Endothelial cell (in vitro differentiated cells): Measurements from ENCODE around the gene SH3TC1. TPM values are rescaled to one million over a fixed set of nuclear protein-coding genes. Genes with fewer than 3 reads are reported as not detected.

ENCODE experiments used
- DNase-seq: peaks from one replicate; pipeline ENCODE4 v3.0.0; 2021; ENCODE audit warnings: low spot score
- H3K27ac Mint-ChIP-seq: one replicate; pipeline ENCODE4 v1.8.0; 2021; ENCODE audit warnings: mixed read lengths, inconsistent platforms; ENCODE audit not compliant: unreplicated experiment
- H3K27me3 Mint-ChIP-seq: one replicate; pipeline ENCODE4 v1.8.0; 2021; ENCODE audit warnings: mild to moderate bottlenecking, moderate library complexity, mixed read lengths, inconsistent platforms; ENCODE audit not compliant: unreplicated experiment
- H3K36me3 Mint-ChIP-seq: one replicate; pipeline ENCODE4 v1.8.0; 2021; ENCODE audit warnings: mild to moderate bottlenecking, low read depth, mixed read lengths, inconsistent platforms; ENCODE audit not compliant: unreplicated experiment
- H3K4me1 Mint-ChIP-seq: one replicate; pipeline ENCODE4 v1.8.0; 2021; ENCODE audit warnings: mild to moderate bottlenecking, mixed read lengths, inconsistent platforms; ENCODE audit not compliant: unreplicated experiment
- H3K4me3 Mint-ChIP-seq: one replicate; pipeline ENCODE4 v1.8.0; 2021; ENCODE audit warnings: mild to moderate bottlenecking, mixed read lengths, inconsistent platforms; ENCODE audit not compliant: unreplicated experiment
- H3K9me3 Mint-ChIP-seq: one replicate; pipeline ENCODE4 v1.8.0; 2021; ENCODE audit warnings: mixed read lengths, inconsistent platforms; ENCODE audit not compliant: unreplicated experiment
- total RNA-seq: library from RNA; stranded (reverse); fragmentation: NEBNext Ultra II Directional; extraction: Animal tissue kit (Norgen Biotek cat#: 25700); gene quantifications from one replicate; pipeline ENCODE4 v1.2.1, GENCODE V29; 2021; ENCODE audit not compliant: unreplicated experiment
- TF ChIP-seq, protein P1 (sequence below): fragments of 200-600 bp; sonication (generic); IDR thresholded peaks from one replicate; pipeline ENCODE4 v1.5.0; 2021; ENCODE audit warnings: antibody characterized with exemption; ENCODE audit not compliant: unreplicated experiment

Gene SH3TC1
- total RNA-seq, 1 donor from 2014 or later, result 114 TPM

DNA sequence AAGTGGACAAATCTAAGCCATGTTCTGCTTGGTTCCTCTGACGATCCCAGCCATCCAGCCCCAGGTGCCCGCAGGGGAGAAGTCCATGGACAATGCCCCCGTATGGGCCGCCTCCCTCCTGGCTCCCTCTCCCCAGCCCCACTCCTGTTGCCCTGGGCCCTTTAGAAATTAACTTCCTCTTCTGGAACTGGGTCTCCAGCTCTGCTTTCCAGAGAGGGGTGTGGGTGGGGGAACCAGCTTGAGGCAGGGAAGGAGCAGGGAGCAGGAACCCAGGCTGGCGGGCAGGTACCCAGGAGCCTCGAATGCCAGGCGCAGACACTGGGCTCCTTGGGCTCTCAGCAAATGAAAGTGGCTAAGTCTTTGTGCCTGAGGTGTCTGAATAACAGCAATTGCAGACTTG, 27.8 kb upstream of the SH3TC1 start:
- TF ChIP-seq, protein P1, sequence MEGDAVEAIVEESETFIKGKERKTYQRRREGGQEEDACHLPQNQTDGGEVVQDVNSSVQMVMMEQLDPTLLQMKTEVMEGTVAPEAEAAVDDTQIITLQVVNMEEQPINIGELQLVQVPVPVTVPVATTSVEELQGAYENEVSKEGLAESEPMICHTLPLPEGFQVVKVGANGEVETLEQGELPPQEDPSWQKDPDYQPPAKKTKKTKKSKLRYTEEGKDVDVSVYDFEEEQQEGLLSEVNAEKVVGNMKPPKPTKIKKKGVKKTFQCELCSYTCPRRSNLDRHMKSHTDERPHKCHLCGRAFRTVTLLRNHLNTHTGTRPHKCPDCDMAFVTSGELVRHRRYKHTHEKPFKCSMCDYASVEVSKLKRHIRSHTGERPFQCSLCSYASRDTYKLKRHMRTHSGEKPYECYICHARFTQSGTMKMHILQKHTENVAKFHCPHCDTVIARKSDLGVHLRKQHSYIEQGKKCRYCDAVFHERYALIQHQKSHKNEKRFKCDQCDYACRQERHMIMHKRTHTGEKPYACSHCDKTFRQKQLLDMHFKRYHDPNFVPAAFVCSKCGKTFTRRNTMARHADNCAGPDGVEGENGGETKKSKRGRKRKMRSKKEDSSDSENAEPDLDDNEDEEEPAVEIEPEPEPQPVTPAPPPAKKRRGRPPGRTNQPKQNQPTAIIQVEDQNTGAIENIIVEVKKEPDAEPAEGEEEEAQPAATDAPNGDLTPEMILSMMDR, result no peak
- no peak overlapping the region for H3K4me3 Mint-ChIP-seq
- H3K27me3 Mint-ChIP-seq, result peaks cover 9% of the 10 kb centered on the region
- no peak for DNase-seq
- no peak overlapping the region for H3K27ac Mint-ChIP-seq
- no peaks in the 10 kb centered on the region for H3K9me3 Mint-ChIP-seq
- peaks cover 3% of the 10 kb centered on the region for H3K4me1 Mint-ChIP-seq
- H3K36me3 Mint-ChIP-seq, result no peaks in the 10 kb centered on the region

- Mint-ChIP-seq H3K4me3 (no peak overlapping the region), H3K36me3 (no peaks in the 10 kb centered on the region), H3K4me1 (peaks cover 3% of the 10 kb centered on the region), H3K27me3 (peaks cover 1% of the 10 kb centered on the region), H3K27ac (no peak overlapping the region), H3K9me3 (no peaks in the 10 kb centered on the region)
- no peak for DNase-seq
- TF ChIP-seq, protein P1, result no peak
These were observed 26.8 kb upstream of the SH3TC1 start for GRCh38 chr4:8171984-8172924.

DNA sequence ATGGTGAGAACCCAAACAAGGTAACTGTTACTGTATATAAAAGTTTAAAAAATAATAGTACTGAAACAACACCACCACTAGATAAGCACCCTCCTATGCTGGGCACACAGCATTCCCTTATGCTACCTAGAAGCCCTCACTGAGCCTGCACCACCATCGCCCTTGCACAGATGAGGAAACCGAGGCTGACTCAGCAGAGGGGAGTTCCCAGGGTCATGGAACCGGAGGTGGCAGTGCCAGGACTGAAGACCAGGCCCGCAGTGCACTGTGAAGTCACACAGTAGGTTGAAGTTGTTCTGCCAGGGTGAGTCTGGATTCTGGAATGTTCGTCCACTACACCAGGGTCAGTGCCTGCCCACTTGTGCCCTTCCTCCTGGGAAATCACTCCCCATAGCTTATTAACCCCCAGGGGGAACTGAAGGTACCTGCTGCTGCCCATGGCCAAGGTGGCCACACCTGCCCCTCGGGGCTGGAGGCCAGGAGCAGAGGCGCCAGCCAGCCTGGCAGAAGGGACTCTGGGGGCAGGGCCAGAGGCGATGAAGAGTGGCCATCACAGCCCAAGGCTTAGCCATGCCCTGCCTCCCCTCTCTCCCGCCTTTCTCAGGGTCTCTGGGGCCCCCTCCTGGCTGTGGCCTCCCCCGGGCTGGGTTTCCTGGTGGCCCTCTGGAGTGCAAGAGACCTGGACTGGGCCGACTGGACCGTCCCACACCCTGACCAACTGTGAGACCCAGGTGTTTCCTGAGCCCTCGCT, 25.4 kb upstream of the SH3TC1 start:
- DNase-seq, result no peak
- Mint-ChIP-seq H3K4me3 (no peak overlapping the region), H3K4me1 (no peaks in the 10 kb centered on the region), H3K27ac (no peak overlapping the region), H3K9me3 (no peaks in the 10 kb centered on the region), H3K36me3 (no peaks in the 10 kb centered on the region), H3K27me3 (peaks cover 1% of the 10 kb centered on the region)
- TF ChIP-seq, protein P1, result no peak

- no peak for DNase-seq
- TF ChIP-seq, protein P1, result no peak
- no peak overlapping the region for H3K4me3 Mint-ChIP-seq
- no peaks in the 10 kb centered on the region for H3K4me1 Mint-ChIP-seq
- H3K36me3 Mint-ChIP-seq, result no peaks in the 10 kb centered on the region
- H3K27me3 Mint-ChIP-seq, result peaks cover 1% of the 10 kb centered on the region
- no peak overlapping the region for H3K27ac Mint-ChIP-seq
- no peaks in the 10 kb centered on the region for H3K9me3 Mint-ChIP-seq
These were observed 24.1 kb upstream of the SH3TC1 start for GRCh38 chr4:8174970-8175369.

GRCh38 chr4:8175686-8176085, 23.4 kb upstream of the SH3TC1 start:
- no peak for DNase-seq

More at GRCh38 chr4:8175686-8176085, 23.4 kb upstream of the SH3TC1 start:
- Mint-ChIP-seq H3K9me3 (no peaks in the 10 kb centered on the region), H3K27me3 (peaks cover 2% of the 10 kb centered on the region), H3K27ac (no peak overlapping the region), H3K4me3 (no peak overlapping the region), H3K36me3 (no peaks in the 10 kb centered on the region), H3K4me1 (no peaks in the 10 kb centered on the region)
- TF ChIP-seq, protein P1, result no peak
